ENCODE results near the gene MGME1. TPM values are rescaled to one million over a fixed set of nuclear protein-coding genes. Genes with fewer than 3 reads are reported as not detected.
A peak's percentile ranks its signal among the peaks of the same experiment; 100 is the strongest.

The MGME1 gene
- total and polyA plus RNA-seq, 2 of the 13 experiments (the other 11 are each of a cell fraction or from before 2014, with no cell fraction given) = 36.7 to 66.6 TPM

GRCh38 chr20:18007534-18008292 is 38.9 kb downstream of the MGME1 start (continued):
- TF ChIP-seq SIN3B (IDR thresholded peaks at IDR 0.05; ENCODE audit: low read length) (no peak), BRD4 (CRISPR knock-in tag; IDR thresholded peaks at IDR 0.05) (no peak), FIP1L1 (IDR thresholded peaks at IDR 0.05; ENCODE audit: borderline replicate concordance, insufficient read depth, low read depth, low read length) (no peak), ATAD3A (CRISPR knock-in tag; IDR thresholded peaks at IDR 0.05) (no peak), SP1 (IDR thresholded peaks at IDR 0.05) (no peak), SP1 (CRISPR knock-in tag; IDR thresholded peaks at IDR 0.05) (no peak), NKX3-1 (CRISPR knock-in tag; IDR thresholded peaks at IDR 0.05) (no peak), ZNF709 (CRISPR knock-in tag; IDR thresholded peaks at IDR 0.05) (no peak), TOPORS (CRISPR knock-in tag; IDR thresholded peaks at IDR 0.05) (no peak)

GRCh38 chr20:18009116-18009515 is 40.3 kb downstream of the MGME1 start:
- no peak for DNase-seq (ENCODE audit: low spot score)
- ChIA-PET CTCF (ENCODE audit: low intra/inter-chr PET ratio, low total read pairs) (no interaction called here), POLR2A (interaction anchor here (0.7 to 1.0 kb wide), 2 partner anchors 38 to 492 kb away, joined by 3 read pairs; no protein-coding TSS in a partner anchor)
- H3K27me3 ChIP-seq (ENCODE audit: control insufficient read depth in 1 of 2, insufficient read depth in 2 of 2, low read length in 2 of 2) = peaks cover 9 to 41% of the 10 kb centered on the region in 2 experiments; a peak in 4 of 5 replicates
- 38% methylated on average over 7 of the region's 7 CpGs for WGBS (ENCODE audit: low lambda C conversion rate)
- H2AFZ ChIP-seq (ENCODE audit: low read length) = no peak overlapping the region
- no TSS peak for BruUV-seq (replicated peaks)
- FAIRE-seq = no peak
- peak overlapping the region; percentile 38; the same call in 1 of the 2 replicates for H3K4me2 ChIP-seq (ENCODE audit: low read depth, low read length)
- no peaks in the 10 kb centered on the region for H3K9me3 ChIP-seq (ENCODE audit: low read length)
- H3K27ac ChIP-seq (ENCODE audit: extremely low read length, insufficient read depth, low read length) = no peak overlapping the region
- no peak overlapping the region for H3K4me3 ChIP-seq (replicated peaks in 1 of 3; ENCODE audit: insufficient read depth in 1 of 3, low read depth in 2 of 3, low read length in 3 of 3)
- peaks cover 62% of the 10 kb centered on the region for H3K4me1 ChIP-seq (ENCODE audit: insufficient read depth, low read length)
- no peaks in the 10 kb centered on the region for H4K20me1 ChIP-seq (ENCODE audit: insufficient read depth, low read length)
- H3K9ac ChIP-seq (ENCODE audit: insufficient read depth, low read depth, low read length) = no peak overlapping the region
- no peak for ATAC-seq
- H3K36me3 ChIP-seq (replicated peaks in 1 of 2; ENCODE audit: control insufficient read depth in 1 of 2, insufficient read depth in 2 of 2, low read length in 2 of 2) = no peaks in the 10 kb centered on the region
- TF ChIP-seq, protein P1, sequence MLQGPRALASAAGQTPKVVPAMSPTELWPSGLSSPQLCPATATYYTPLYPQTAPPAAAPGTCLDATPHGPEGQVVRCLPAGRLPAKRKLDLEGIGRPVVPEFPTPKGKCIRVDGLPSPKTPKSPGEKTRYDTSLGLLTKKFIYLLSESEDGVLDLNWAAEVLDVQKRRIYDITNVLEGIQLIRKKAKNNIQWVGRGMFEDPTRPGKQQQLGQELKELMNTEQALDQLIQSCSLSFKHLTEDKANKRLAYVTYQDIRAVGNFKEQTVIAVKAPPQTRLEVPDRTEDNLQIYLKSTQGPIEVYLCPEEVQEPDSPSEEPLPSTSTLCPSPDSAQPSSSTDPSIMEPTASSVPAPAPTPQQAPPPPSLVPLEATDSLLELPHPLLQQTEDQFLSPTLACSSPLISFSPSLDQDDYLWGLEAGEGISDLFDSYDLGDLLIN (CRISPR knock-in tag; IDR thresholded peaks at IDR 0.05; ENCODE audit: borderline replicate concordance) = peak; percentile 65; the same call in 1 of the 2 replicates
- TF ChIP-seq MYNN (CRISPR knock-in tag; IDR thresholded peaks at IDR 0.05; ENCODE audit: low read depth) = no peak
- TF ChIP-seq, protein P2, sequence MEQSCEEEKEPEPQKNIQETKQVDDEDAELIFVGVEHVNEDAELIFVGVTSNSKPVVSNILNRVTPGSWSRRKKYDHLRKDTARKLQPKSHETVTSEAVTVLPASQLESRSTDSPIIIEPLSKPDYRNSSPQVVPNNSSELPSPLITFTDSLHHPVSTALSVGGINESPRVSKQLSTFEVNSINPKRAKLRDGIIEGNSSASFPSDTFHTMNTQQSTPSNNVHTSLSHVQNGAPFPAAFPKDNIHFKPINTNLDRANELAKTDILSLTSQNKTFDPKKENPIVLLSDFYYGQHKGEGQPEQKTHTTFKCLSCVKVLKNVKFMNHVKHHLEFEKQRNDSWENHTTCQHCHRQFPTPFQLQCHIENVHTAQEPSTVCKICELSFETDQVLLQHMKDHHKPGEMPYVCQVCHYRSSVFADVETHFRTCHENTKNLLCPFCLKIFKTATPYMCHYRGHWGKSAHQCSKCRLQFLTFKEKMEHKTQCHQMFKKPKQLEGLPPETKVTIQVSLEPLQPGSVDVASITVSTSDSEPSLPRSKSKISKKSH (CRISPR knock-in tag; IDR thresholded peaks at IDR 0.05; ENCODE audit: borderline replicate concordance) = 0 out of 2 replicates have a peak, but pooled peaks have one; percentile 49
- 0 out of 2 replicates have a peak, but pooled peaks have one; percentile 20 for TF ChIP-seq ZNF263 (CRISPR knock-in tag; IDR thresholded peaks at IDR 0.05)
- intact Hi-C loops (cut with micrococcal nuclease; ENCODE audit: unreplicated experiment) (loop anchor here (5.0 to 10.0 kb wide), 2 partner anchors 126 to 268 kb away; partner anchors contain the start of genes KAT14 and PET117), in situ Hi-C loops (cut with HindIII; ENCODE audit: extremely low pct_ligation_motif_present, low pct_unique_long_range_greater_than_20kb) (no loop called here)
- no peaks in the 10 kb centered on the region for H3K79me2 ChIP-seq (ENCODE audit: insufficient read depth, low read length)

All from HepG2 (cell line).